ENCODE results near the gene BAZ1A.

GRCh38 chr14:34785223-34786006 lies 89.7 kb downstream of the BAZ1A start:
- TF ChIP-seq, protein P1, sequence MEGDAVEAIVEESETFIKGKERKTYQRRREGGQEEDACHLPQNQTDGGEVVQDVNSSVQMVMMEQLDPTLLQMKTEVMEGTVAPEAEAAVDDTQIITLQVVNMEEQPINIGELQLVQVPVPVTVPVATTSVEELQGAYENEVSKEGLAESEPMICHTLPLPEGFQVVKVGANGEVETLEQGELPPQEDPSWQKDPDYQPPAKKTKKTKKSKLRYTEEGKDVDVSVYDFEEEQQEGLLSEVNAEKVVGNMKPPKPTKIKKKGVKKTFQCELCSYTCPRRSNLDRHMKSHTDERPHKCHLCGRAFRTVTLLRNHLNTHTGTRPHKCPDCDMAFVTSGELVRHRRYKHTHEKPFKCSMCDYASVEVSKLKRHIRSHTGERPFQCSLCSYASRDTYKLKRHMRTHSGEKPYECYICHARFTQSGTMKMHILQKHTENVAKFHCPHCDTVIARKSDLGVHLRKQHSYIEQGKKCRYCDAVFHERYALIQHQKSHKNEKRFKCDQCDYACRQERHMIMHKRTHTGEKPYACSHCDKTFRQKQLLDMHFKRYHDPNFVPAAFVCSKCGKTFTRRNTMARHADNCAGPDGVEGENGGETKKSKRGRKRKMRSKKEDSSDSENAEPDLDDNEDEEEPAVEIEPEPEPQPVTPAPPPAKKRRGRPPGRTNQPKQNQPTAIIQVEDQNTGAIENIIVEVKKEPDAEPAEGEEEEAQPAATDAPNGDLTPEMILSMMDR (IDR thresholded peaks at IDR 0.05) = no peak
- no peak for TF ChIP-seq POLR2A (IDR thresholded peaks at IDR 0.05)

Data from heart left ventricle (tissue), 13 donors.